GM20431 (cell line): ENCODE data around the gene DHRS11.

Source experiments
- in situ Hi-C: fragments of 300-500 bp; cut with MseI, MboI; formaldehyde crosslinking; loops from one replicate; pipeline ENCODE4 v1.15.0; 2020; ENCODE audit warnings: low sequenced_read_pairs; ENCODE audit not compliant: unreplicated experiment

Gene DHRS11

DNA sequence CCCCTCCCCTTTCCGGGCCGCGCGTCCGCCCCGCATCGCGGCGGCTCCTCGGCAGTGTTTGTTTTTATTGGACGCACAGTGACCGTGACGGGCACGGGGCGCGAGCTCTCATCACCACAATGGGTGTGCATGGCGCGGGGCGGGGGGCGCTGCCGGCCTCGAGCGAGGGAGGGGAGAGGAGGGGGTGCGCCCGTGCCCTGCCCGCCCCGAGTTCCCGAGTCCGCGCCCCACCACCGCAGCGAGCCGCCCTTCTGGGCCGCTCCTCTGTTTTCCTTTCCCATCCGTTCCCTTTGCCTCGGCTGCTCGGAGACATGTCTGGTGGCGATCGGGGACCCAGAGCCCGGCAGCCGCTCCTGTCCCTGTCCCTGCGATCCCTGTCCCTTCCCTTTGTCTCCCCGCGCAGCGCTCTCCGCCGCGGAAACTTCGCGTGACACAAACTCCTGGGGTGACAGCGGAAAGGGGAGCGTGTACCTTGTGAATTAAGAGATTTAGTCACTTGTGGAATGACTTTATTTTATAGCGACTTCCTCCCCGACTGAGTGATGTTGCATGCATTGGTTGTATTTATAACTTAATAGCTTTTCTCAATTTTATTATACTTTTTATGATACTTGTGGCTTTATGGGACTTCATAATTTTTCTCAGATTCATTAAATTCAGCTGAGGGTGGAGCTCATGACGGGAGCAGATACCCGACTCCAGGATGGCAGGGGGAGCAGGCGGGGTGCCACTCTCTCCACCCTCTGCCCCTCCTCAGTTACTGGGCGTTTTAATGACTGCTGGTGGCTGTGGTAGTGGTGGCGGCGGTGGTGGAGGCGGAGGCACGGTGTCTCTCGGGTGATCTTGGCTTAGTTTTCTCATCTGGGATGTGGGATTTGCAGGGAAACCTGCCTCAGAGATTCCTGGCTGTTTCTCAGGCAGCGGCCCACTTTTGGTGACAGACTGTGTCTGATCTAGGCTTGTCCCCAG, 50.5 kb downstream of the DHRS11 start:
- in situ Hi-C loops = loop anchor here (25.0 kb wide), 1 partner anchor 570 kb away; no protein-coding TSS in a partner anchor

DNA sequence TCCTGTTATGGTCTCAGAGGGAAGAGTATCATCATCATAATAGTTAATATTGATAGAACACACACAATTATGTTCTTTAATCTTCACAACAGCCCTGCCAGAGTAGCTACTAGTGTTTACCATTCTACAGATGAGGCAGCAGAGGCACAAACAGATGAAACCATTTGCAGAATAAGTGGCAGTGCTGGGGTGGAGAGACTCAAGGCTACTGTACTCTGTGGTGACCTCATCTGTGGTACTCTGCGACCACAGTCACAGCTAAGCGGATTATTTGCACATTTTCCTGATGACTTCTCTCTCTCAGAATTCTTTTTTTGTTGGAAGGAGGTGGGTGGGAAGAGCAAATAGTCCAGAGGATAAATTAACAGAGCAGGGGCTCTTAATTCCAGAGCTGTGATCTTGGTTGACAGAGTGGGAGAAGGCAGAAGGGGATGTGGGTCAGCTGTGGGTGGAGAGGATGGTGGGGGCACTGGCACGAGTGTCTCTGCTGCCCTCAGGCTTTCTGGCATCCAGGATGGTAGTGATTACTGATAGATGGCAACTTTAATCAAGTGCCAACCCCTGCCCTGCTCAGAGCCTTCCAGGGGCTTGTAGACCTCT, 51.5 kb downstream of the DHRS11 start:
- in situ Hi-C loops = loop anchor here (25.0 kb wide), 1 partner anchor 569 kb away; no protein-coding TSS in a partner anchor

DNA sequence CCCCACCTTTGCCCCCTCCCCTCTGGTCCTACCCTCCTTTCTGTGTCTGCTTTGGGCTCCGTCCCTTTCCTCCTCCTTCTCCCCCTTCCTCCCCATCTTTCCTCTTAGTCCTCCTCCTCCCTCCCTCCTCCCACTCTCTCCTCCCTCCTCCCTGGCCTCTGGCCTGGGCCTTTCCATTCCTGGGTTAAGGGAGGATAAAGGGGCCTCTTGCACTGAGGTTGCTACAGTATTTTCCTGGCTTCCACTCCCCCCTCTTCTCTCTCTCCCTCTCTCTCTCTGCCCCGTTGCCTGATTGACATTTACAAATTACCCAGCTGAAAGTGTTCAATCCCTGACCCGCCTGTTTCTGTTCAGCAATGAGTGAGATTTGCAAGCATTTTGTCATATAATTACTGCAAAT, 53.7 kb downstream of the DHRS11 start:
- in situ Hi-C loops = loop anchor here (25.0 kb wide), 1 partner anchor 567 kb away; no protein-coding TSS in a partner anchor

DNA sequence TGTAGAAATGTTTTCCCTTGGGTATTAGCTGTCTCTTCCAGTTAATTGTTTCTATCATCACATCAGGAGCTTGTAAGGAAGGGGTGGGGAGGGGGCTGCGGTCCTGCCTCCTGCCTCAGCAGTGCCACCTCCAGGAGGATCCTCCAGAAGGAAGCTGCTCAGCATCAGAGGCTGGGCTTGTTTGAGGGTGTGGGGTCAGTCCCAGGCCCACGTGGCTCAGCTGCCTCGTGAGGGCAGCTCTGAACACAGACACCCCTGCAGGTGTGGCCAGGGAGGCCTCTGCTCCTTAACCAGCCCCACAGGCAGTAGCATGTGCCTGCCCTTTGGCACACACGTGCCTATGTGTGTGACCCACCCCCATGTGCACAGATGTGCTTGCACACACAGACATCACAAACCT, 56.0 kb downstream of the DHRS11 start:
- in situ Hi-C loops = loop anchor here (25.0 kb wide), 1 partner anchor 565 kb away; no protein-coding TSS in a partner anchor

DNA sequence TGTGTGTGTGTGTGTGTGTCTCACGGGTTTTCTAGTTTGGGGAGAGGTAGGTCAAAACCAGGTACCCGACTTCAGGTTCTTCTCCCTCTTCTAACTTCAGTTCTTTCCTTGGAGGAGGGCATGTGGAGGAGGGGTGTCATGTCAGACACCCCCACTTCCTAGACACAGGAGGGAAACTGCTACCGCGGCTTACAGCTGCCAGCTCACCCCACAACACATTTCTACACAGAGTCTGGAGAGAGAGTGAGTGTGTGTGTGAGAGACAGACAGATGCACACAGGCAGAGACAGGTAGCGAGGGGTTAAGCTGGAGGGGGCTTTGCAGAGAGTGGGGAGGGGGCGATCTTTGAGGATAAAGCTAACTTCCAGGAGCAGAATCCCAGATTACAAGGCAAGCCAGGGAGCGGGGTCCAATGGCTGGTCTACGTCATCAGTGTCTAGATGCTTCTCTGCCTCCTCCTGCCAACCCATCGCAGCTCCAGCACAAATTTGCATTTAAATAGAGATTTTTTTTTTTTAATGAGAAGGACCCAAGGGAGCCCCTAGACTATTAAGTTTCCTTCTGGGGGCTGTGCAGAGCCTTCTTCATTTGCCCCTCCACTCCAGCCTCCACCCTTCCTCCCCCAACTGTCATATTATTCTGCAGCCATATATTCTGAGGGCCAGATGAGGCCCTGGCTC, 58.6 kb downstream of the DHRS11 start:
- in situ Hi-C loops = no loop called here
